ENCODE results near the gene ZNF516.
A peak's percentile ranks its signal among the peaks of the same experiment; 100 is the strongest.

ZNF516 gene

GRCh38 chr18:76472829-76473228 lies 22.2 kb downstream of the ZNF516 start:
- Histone ChIP-seq H3K27me3 (ENCODE audit: insufficient read depth, poor library complexity, severe bottlenecking) (no peaks in the 10 kb centered on the region), H3K4me3 (replicated peaks; ENCODE audit: insufficient read depth, low read length) (no peak overlapping the region), H3K27ac (replicated peaks) (peak overlapping the region; percentile 7; the same call in 1 of the 2 replicates)
- peak; percentile 91 for TF ChIP-seq SPI1 (IDR thresholded peaks at IDR 0.05; ENCODE audit: borderline replicate concordance, low read depth)
- TF ChIP-seq CTCF (IDR thresholded peaks at IDR 0.05; ENCODE audit: insufficient read depth, low read length) = no peak
- DNase-seq (ENCODE audit: low read depth in 1 of 2, low spot score in 1 of 2) = no peak

GRCh38 chr18:76471593-76471992 lies 23.4 kb downstream of the ZNF516 start:
- TF ChIP-seq POLR2AphosphoS5 (IDR thresholded peaks at IDR 0.05; ENCODE audit: low read depth) (no peak), GABPA (IDR thresholded peaks at IDR 0.05; ENCODE audit: low read depth) (no peak), SPI1 (IDR thresholded peaks at IDR 0.05; ENCODE audit: borderline replicate concordance, low read depth) (no peak), REST (IDR thresholded peaks at IDR 0.05; ENCODE audit: insufficient replicate concordance, low read depth) (no peak), CTCF (IDR thresholded peaks at IDR 0.05; ENCODE audit: insufficient read depth, low read length) (no peak)
- DNase-seq (ENCODE audit: low read depth in 1 of 2, low spot score in 1 of 2) = no peak
- H3K4me3 ChIP-seq (replicated peaks; ENCODE audit: insufficient read depth, low read length) = no peak overlapping the region
- no peaks in the 10 kb centered on the region for H3K27me3 ChIP-seq (ENCODE audit: insufficient read depth, poor library complexity, severe bottlenecking)
- H3K27ac ChIP-seq (replicated peaks) = no peak overlapping the region

GRCh38 chr18:76468345-76469304 lies 26.4 kb downstream of the ZNF516 start:
- TF ChIP-seq REST (IDR thresholded peaks at IDR 0.05; ENCODE audit: insufficient replicate concordance, low read depth) = no peak
- TF ChIP-seq SPI1 (IDR thresholded peaks at IDR 0.05; ENCODE audit: borderline replicate concordance, low read depth) = peak; percentile 92
- Histone ChIP-seq H3K27me3 (ENCODE audit: insufficient read depth, poor library complexity, severe bottlenecking) (no peaks in the 10 kb centered on the region), H3K27ac (replicated peaks) (peak overlapping the region; percentile 82), H3K4me3 (replicated peaks; ENCODE audit: insufficient read depth, low read length) (no peak overlapping the region)
- peak in 1 of 2 experiments; percentile 83 for DNase-seq (ENCODE audit: low read depth in 1 of 2, low spot score in 1 of 2)

GRCh38 chr18:76467371-76468190 lies 27.5 kb downstream of the ZNF516 start:
- H3K4me3 ChIP-seq (replicated peaks; ENCODE audit: insufficient read depth, low read length) = peak overlapping the region; percentile 23
- no peak for TF ChIP-seq GABPA (IDR thresholded peaks at IDR 0.05; ENCODE audit: low read depth)
- no peak for TF ChIP-seq CTCF (IDR thresholded peaks at IDR 0.05; ENCODE audit: insufficient read depth, low read length)
- TF ChIP-seq SPI1 (IDR thresholded peaks at IDR 0.05; ENCODE audit: borderline replicate concordance, low read depth) = peak; percentile 40; the same call in 1 of the 2 replicates
- no peak for TF ChIP-seq REST (IDR thresholded peaks at IDR 0.05; ENCODE audit: insufficient replicate concordance, low read depth)
- TF ChIP-seq POLR2AphosphoS5 (IDR thresholded peaks at IDR 0.05; ENCODE audit: low read depth) = peak; percentile 75; the same call in 1 of the 2 replicates
- peak; percentile 77 to 94 for DNase-seq (ENCODE audit: low read depth in 1 of 2, low spot score in 1 of 2)
- H3K27ac ChIP-seq (replicated peaks) = peak overlapping the region; percentile 82
- no peaks in the 10 kb centered on the region for H3K27me3 ChIP-seq (ENCODE audit: insufficient read depth, poor library complexity, severe bottlenecking)
